Measurements from ENCODE around the gene LPO.

LPO gene

GRCh38 chr17:58315281-58315711, 76.9 kb downstream of the LPO start:
- in situ Hi-C loops (cut with HindIII; ENCODE audit: low sequenced_read_pairs): no loop called here

- in situ Hi-C loops (cut with HindIII; ENCODE audit: low sequenced_read_pairs): no loop called here
These were observed 77.4 kb downstream of the LPO start for GRCh38 chr17:58315750-58316149.

- in situ Hi-C loops (cut with HindIII; ENCODE audit: low sequenced_read_pairs): no loop called here
These were observed 78.0 kb downstream of the LPO start for GRCh38 chr17:58316260-58316960.

GRCh38 chr17:58317421-58318064, 79.2 kb downstream of the LPO start:
- in situ Hi-C loops (cut with HindIII; ENCODE audit: low sequenced_read_pairs): no loop called here

GRCh38 chr17:58318065-58318481, 79.7 kb downstream of the LPO start:
- in situ Hi-C loops (cut with HindIII; ENCODE audit: low sequenced_read_pairs): no loop called here
